ENCODE results near the gene UTS2B. TPM values are rescaled to one million over a fixed set of nuclear protein-coding genes. Genes with fewer than 3 reads are reported as not detected.

UTS2B gene
- total and polyA plus RNA-seq, 10 of the 15 experiments (the other 5 are each of a cell fraction or from before 2014, with no cell fraction given), result 0.15 to 0.72 (median 0.44) TPM

- intact Hi-C loops (cut with micrococcal nuclease; ENCODE audit: unreplicated experiment), result loop anchor here (1.0 kb wide), 1 partner anchor 83 kb away; no protein-coding TSS in a partner anchor
- CTCF ChIA-PET, result interaction anchor here (0.6 to 1.3 kb wide), 9 partner anchors 10 to 67 kb away, joined by 3 to 4 read pairs (median 3); no protein-coding TSS in a partner anchor
- ATAC-seq (peak; percentile 74), DNase-seq (ENCODE audit: low read depth, low spot score) (no peak), FAIRE-seq (peak; percentile 88)
- SMC1A ChIA-PET (ENCODE audit: uncharacterized antibody, unreplicated experiment), result interaction anchor here (0.9 to 7.4 kb wide), 16 partner anchors 8 to 148 kb away, joined by 3 to 47 read pairs (median 5); no protein-coding TSS in a partner anchor
- peaks cover 15% of the 10 kb centered on the region for H3K4me1 ChIP-seq (ENCODE audit: control insufficient read depth, insufficient read depth, low read length)
- peak within 1 kb of the TSS; percentile 91 for H3K4me2 ChIP-seq (ENCODE audit: control insufficient read depth, insufficient read depth)
- 0% methylated on average over 28 of the region's 63 CpGs for WGBS (ENCODE audit: insufficient coverage, insufficient replicate concordance, low lambda C conversion rate, missing lambda C conversion rate)
- H3K27me3 ChIP-seq (replicated peaks in 1 of 2; ENCODE audit: control insufficient read depth in 2 of 2, insufficient read depth in 2 of 2, low read length in 1 of 2), result no peaks in the 10 kb centered on the region
- H3K9ac ChIP-seq (ENCODE audit: control insufficient read depth, insufficient read depth, low read length), result peak within 1 kb of the TSS; percentile 86
- BruUV-seq (replicated peaks), result no TSS peak
- no peaks in the 10 kb centered on the region for H3K36me3 ChIP-seq (ENCODE audit: control insufficient read depth in 2 of 2, insufficient read depth in 2 of 2, low read length in 1 of 2)
- H2AFZ ChIP-seq (ENCODE audit: control insufficient read depth, low read depth, low read length), result peak within 1 kb of the TSS; percentile 93
- H3K79me2 ChIP-seq (ENCODE audit: control insufficient read depth, insufficient read depth, low read length), result peaks cover 50% of the 10 kb centered on the region
- RAD21 ChIA-PET (ENCODE audit: unreplicated experiment), result interaction anchor here (0.7 to 6.7 kb wide), 12 partner anchors 8 to 84 kb away, joined by 3 to 62 read pairs (median 4); no protein-coding TSS in a partner anchor
- H3K9me3 ChIP-seq (replicated peaks; ENCODE audit: control insufficient read depth, insufficient read depth, low read length), result no peaks in the 10 kb centered on the region
- no peaks in the 10 kb centered on the region for H4K20me1 ChIP-seq (ENCODE audit: control insufficient read depth, insufficient read depth)
- peak within 1 kb of the TSS; percentile 78 for H3K27ac ChIP-seq (ENCODE audit: control insufficient read depth, insufficient read depth)
- in situ Hi-C loops (cut with MboI), result no loop called here
- POLR2A ChIA-PET, result interaction anchor here (0.6 to 1.6 kb wide), 9 partner anchors 7 to 83 kb away, joined by 3 to 7 read pairs (median 3); no protein-coding TSS in a partner anchor
- peak within 1 kb of the TSS; percentile 73 for H3K4me3 ChIP-seq
- TF ChIP-seq RAD21 (IDR thresholded peaks at IDR 0.05; ENCODE audit: insufficient read depth, low read depth, low read length), result no peak
- TF ChIP-seq ZBED1 (IDR thresholded peaks at IDR 0.05; ENCODE audit: borderline replicate concordance), result no peak
- TF ChIP-seq MXI1 (IDR thresholded peaks at IDR 0.05; ENCODE audit: low read depth, low read length), result 0 out of 2 replicates have a peak, but pooled peaks have one; percentile 13
- TF ChIP-seq SREBF1 (IDR thresholded peaks at IDR 0.05; ENCODE audit: low read length), result no peak
- peak; percentile 20 to 44; a peak in 2 of 4 replicates for TF ChIP-seq IKZF2 (IDR thresholded peaks at IDR 0.05)
- TF ChIP-seq SUPT20H (IDR thresholded peaks at IDR 0.05; ENCODE audit: borderline replicate concordance, control insufficient read depth, low read depth, low read length), result no peak
- TF ChIP-seq ELK1 (IDR thresholded peaks at IDR 0.05; ENCODE audit: low read depth, low read length), result peak; percentile 62; the same call in 1 of the 2 replicates
- TF ChIP-seq CHD1 (IDR thresholded peaks at IDR 0.05; ENCODE audit: low read depth, low read length), result peak; percentile 39; the same call in 1 of the 2 replicates
- TF ChIP-seq WRNIP1 (IDR thresholded peaks at IDR 0.05; ENCODE audit: borderline replicate concordance, low read depth, low read length), result no peak
- TF ChIP-seq EED (IDR thresholded peaks at IDR 0.05; ENCODE audit: low read depth), result 0 out of 2 replicates have a peak, but pooled peaks have one; percentile 46
- TF ChIP-seq HDAC2 (IDR thresholded peaks at IDR 0.05), result no peak
- TF ChIP-seq, protein P1, sequence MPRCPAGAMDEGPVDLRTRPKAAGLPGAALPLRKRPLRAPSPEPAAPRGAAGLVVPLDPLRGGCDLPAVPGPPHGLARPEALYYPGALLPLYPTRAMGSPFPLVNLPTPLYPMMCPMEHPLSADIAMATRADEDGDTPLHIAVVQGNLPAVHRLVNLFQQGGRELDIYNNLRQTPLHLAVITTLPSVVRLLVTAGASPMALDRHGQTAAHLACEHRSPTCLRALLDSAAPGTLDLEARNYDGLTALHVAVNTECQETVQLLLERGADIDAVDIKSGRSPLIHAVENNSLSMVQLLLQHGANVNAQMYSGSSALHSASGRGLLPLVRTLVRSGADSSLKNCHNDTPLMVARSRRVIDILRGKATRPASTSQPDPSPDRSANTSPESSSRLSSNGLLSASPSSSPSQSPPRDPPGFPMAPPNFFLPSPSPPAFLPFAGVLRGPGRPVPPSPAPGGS (IDR thresholded peaks at IDR 0.05; ENCODE audit: borderline replicate concordance, insufficient read depth, low read depth, low read length, poor library complexity, severe bottlenecking), result no peak
- no peak for TF ChIP-seq FOXK2 (IDR thresholded peaks at IDR 0.05)
- TF ChIP-seq NRF1 (conservative IDR thresholded peaks at IDR 0.05; ENCODE audit: low read depth, low read length), result no peak
- TF ChIP-seq E2F4 (IDR thresholded peaks at IDR 0.05; ENCODE audit: low read depth, low read length), result no peak
- no peak for TF ChIP-seq NFYB (IDR thresholded peaks at IDR 0.05; ENCODE audit: insufficient read depth, low read depth, low read length)
- no peak for TF ChIP-seq TARDBP (IDR thresholded peaks at IDR 0.05; ENCODE audit: borderline replicate concordance)
- no peak for TF ChIP-seq ZNF622 (IDR thresholded peaks at IDR 0.05)
These were observed 1.2 kb downstream of the UTS2B start, which contains the start of gene CCDC50 for GRCh38 chr3:191328962-191329653. Gene CCDC50 (plus strand): TSS chr3:191329394. CDS start chr3:191329675, 281 bp downstream.
